MM.1S (cell line): ENCODE data around the gene ADAMTS18.

Source experiments
- EZH2 ChIP-seq: fragments of 300-600 bp; sonication (generic); optimal IDR thresholded peaks from 2 replicates; pipeline ENCODE3; 2017; ENCODE audit warnings: low read depth, mild to moderate bottlenecking, antibody characterized with exemption, low read length, mixed read lengths
- EZH2phosphoT487 ChIP-seq: fragments of 300-600 bp; sonication (generic); IDR thresholded peaks from 2 replicates; pipeline ENCODE4 v1.6.1; 2018; ENCODE audit warnings: antibody characterized with exemption, low read length
- TF ChIP-seq, protein P1 (sequence below): fragments of 300-600 bp; sonication (generic); IDR thresholded peaks from 2 replicates; pipeline ENCODE4 v1.5.1; 2016; ENCODE audit warnings: antibody characterized with exemption, low read length, mixed read lengths

- TF ChIP-seq, protein P1, sequence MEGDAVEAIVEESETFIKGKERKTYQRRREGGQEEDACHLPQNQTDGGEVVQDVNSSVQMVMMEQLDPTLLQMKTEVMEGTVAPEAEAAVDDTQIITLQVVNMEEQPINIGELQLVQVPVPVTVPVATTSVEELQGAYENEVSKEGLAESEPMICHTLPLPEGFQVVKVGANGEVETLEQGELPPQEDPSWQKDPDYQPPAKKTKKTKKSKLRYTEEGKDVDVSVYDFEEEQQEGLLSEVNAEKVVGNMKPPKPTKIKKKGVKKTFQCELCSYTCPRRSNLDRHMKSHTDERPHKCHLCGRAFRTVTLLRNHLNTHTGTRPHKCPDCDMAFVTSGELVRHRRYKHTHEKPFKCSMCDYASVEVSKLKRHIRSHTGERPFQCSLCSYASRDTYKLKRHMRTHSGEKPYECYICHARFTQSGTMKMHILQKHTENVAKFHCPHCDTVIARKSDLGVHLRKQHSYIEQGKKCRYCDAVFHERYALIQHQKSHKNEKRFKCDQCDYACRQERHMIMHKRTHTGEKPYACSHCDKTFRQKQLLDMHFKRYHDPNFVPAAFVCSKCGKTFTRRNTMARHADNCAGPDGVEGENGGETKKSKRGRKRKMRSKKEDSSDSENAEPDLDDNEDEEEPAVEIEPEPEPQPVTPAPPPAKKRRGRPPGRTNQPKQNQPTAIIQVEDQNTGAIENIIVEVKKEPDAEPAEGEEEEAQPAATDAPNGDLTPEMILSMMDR = no peak
- TF ChIP-seq EZH2phosphoT487 = no peak
- no peak for TF ChIP-seq EZH2
Observed at GRCh38 chr16:77328768-77329167, 106.1 kb downstream of the ADAMTS18 start.
